IPS-15b (cell line): ENCODE results near the gene FBXO41.
"Not testable (repeated sequence)": the region's sequence is repeated elsewhere in the genome, so short reads cannot be mapped to it uniquely, and the experiment has no call there.

Experiments
- H3K27me3 ChIP-seq: one replicate; pipeline ENCODE4 v1.6.1; 2013; ENCODE audit warnings: low read length; ENCODE audit not compliant: control insufficient read depth, insufficient read depth
- H3K36me3 ChIP-seq: one replicate; pipeline ENCODE4 v1.6.1; 2013; ENCODE audit warnings: low read length; ENCODE audit not compliant: control insufficient read depth, insufficient read depth
- H3K4me1 ChIP-seq: one replicate; pipeline ENCODE4 v1.6.1; 2013; ENCODE audit warnings: mild to moderate bottlenecking, low read length; ENCODE audit not compliant: control insufficient read depth, insufficient read depth
- H3K4me3 ChIP-seq: one replicate; pipeline ENCODE4 v1.5.1; 2013; ENCODE audit warnings: low read depth, low read length
- H3K9ac ChIP-seq: one replicate; pipeline ENCODE4 v1.6.1; 2013; ENCODE audit warnings: low read depth, mild to moderate bottlenecking, low read length
- H3K9me3 ChIP-seq: one replicate; pipeline ENCODE4 v1.6.1; 2013; ENCODE audit warnings: mild to moderate bottlenecking, low read length; ENCODE audit not compliant: control insufficient read depth, insufficient read depth

FBXO41 gene

GRCh38 chr2:73266061-73266901 is 18.0 kb downstream of the FBXO41 start:
- H3K4me1 ChIP-seq = peaks cover 4% of the 10 kb centered on the region
- H3K27me3 ChIP-seq = peaks cover 32% of the 10 kb centered on the region
- no peaks in the 10 kb centered on the region for H3K9me3 ChIP-seq
- H3K9ac ChIP-seq = no peak overlapping the region
- peaks cover 11% of the 10 kb centered on the region for H3K36me3 ChIP-seq
- no peak overlapping the region for H3K4me3 ChIP-seq

- no peak overlapping the region for H3K9ac ChIP-seq
- peaks cover 4% of the 10 kb centered on the region for H3K4me1 ChIP-seq
- H3K27me3 ChIP-seq = peaks cover 24% of the 10 kb centered on the region
- H3K4me3 ChIP-seq = no peak overlapping the region
- peaks cover 8% of the 10 kb centered on the region for H3K36me3 ChIP-seq
- H3K9me3 ChIP-seq = no peaks in the 10 kb centered on the region
Measured at GRCh38 chr2:73265298-73266060, 18.8 kb downstream of the FBXO41 start.

- no peak overlapping the region for H3K9ac ChIP-seq
- H3K4me3 ChIP-seq = no peak overlapping the region
- peaks cover 8% of the 10 kb centered on the region for H3K36me3 ChIP-seq
- peaks cover 4% of the 10 kb centered on the region for H3K4me1 ChIP-seq
- H3K27me3 ChIP-seq = peaks cover 17% of the 10 kb centered on the region
- no peaks in the 10 kb centered on the region for H3K9me3 ChIP-seq
Measured at GRCh38 chr2:73264783-73265182, 19.5 kb downstream of the FBXO41 start.

- Histone ChIP-seq H3K27me3 (peaks cover 16% of the 10 kb centered on the region), H3K9ac (no peak overlapping the region), H3K36me3 (peaks cover 9% of the 10 kb centered on the region), H3K9me3 (no peaks in the 10 kb centered on the region), H3K4me1 (peaks cover 4% of the 10 kb centered on the region), H3K4me3 (no peak overlapping the region)
Measured at GRCh38 chr2:73264332-73264606, 20.0 kb downstream of the FBXO41 start.

DNA sequence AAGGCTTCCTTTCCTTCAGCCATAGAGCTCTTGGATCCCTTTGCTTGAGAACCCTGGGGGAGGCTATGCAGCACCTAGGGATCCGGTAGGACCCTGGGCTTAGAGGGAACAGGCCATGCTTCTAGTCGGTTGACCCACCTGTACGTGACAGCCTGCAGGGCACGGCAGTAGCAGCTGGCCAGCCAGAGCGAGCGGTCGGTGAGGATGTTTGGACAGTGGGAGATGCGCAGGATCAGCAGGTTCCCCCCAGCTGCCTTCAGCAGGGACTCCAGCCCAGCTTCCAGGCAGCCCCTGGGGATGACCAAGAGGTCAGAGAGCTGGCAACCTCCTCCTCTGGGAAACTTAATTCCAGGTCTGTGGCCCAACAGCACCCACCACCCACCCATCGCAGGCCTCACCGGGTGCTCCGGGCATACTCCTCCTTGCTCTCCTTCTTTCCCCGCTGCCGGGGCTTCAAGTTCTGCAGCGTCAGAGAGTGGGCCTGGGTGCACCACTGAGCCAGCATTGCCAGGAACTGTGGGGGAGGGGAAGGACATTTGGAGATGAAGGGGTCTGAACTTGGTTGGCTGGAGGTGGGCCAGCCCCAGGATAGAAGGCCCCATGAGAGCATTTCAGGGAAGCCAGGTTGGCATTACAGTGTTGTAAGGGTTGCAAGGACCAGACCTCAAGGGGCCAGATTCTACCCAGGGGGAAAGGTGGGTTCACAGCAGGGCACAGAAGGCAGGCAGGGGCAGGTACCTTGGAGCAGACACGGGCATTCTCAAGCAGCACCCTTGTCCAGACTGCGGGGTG is 20.5 kb downstream of the FBXO41 start:
- Histone ChIP-seq H3K9me3 (no peaks in the 10 kb centered on the region), H3K9ac (no peak overlapping the region), H3K27me3 (peaks cover 16% of the 10 kb centered on the region), H3K4me1 (peaks cover 4% of the 10 kb centered on the region), H3K36me3 (peaks cover 14% of the 10 kb centered on the region), H3K4me3 (no peak overlapping the region)

DNA sequence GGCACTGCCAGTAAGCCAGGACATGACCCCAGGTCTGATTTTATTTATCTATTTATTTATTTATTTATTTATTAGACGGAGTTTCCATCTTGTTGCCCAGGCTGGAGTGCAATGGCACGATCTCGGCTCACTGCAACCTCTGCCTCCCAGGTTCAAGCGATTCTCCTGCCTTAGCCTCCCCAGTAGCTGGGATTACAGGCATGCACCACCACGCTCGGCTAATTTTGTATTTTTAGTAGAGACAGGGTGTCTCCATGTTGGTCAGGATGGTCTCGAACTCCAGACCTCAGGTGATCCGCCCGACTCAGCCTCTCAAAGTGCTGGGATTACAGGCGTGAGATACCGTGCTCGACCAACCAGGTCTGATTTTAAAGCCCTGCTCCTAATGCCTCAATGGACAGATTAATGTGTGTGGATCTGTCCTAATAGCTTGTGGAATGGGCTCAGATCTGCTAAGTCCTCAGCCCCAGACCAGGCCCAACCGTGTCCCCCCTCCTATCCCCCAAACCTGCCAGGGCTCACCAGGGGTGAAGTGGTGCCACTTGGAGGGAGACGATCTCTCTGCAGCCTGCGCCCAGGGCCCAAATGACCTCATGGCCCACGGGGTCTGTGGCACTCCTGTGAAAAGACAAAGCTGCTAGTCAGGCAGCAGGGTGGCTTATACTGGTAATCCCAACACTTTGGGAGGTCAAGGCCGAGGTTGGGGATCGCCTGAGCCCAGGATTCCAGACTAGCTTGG is 21.4 kb downstream of the FBXO41 start:
- not testable (repeated sequence) for H3K4me3 ChIP-seq, H3K4me1 ChIP-seq, H3K9ac ChIP-seq, H3K9me3 ChIP-seq, H3K27me3 ChIP-seq
- H3K36me3 ChIP-seq = peaks cover 18% of the 10 kb centered on the region

DNA sequence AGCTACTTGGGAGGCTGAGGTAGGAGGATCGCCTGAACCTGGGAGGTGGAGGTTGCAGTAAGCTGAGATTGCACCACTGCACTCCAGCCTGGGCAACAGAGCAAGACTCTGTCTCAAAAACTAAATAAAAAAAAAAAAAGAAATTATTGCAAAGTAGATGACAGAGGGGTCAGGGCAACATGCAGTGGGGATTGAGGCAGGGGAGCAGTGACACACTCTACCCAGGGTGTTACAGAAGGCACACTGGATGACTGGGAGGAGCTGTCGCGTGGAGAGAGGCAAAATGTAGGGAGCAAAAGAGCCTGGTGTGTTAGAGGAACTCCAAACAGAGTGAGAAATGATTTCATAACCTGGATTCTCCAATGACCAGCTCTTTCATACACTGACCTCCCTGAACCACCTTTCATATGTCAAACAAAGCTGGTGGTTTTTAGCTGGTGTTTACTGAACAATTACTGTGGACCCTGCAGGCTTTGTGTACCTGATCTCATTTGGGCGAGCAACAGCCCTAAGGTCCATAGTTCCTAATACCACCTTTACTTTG is 22.1 kb downstream of the FBXO41 start:
- H3K4me1 ChIP-seq = no peaks in the 10 kb centered on the region
- no peaks in the 10 kb centered on the region for H3K9me3 ChIP-seq
- no peak overlapping the region for H3K9ac ChIP-seq
- no peak overlapping the region for H3K4me3 ChIP-seq
- peaks cover 1% of the 10 kb centered on the region for H3K27me3 ChIP-seq
- H3K36me3 ChIP-seq = peaks cover 18% of the 10 kb centered on the region

DNA sequence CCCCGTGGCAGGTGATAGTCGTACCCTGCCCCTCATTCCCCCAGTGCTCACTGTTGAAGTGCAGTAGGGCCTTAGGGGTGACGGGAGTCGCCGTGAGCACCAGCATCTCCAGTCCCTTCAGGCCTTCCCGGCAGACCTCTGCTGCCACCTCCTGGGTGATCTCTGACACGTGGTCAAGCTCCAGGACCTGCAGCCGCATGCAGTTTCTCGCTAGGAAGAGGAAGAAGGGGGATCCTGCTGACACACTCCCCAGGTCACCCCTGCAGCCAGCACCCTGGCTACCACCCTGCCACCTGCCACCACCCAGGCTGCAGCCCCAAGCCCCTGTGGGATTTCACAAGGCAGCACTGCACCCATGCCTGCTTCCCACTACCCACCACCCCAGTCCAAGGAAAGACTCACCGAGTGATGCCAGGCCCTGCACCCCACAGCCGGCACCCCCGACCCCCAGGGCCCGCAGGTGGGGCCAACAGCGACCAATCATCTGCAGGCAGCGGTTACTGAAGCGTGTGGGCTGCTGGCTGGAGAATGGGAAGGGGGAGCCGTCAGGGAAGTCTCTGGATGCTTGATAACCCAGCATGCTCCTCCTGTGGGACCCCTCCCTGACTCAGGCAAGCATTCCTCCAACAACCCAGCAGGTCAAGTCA is 23.8 kb downstream of the FBXO41 start:
- Histone ChIP-seq H3K4me3 (no peak overlapping the region), H3K36me3 (peaks cover 18% of the 10 kb centered on the region), H3K27me3 (no peaks in the 10 kb centered on the region), H3K4me1 (no peaks in the 10 kb centered on the region), H3K9me3 (no peaks in the 10 kb centered on the region), H3K9ac (no peak overlapping the region)

GRCh38 chr2:73259704-73260337 is 24.5 kb downstream of the FBXO41 start:
- H3K9ac ChIP-seq = no peak overlapping the region
- no peak overlapping the region for H3K4me3 ChIP-seq
- peaks cover 18% of the 10 kb centered on the region for H3K36me3 ChIP-seq
- H3K4me1 ChIP-seq = no peaks in the 10 kb centered on the region
- H3K27me3 ChIP-seq = no peaks in the 10 kb centered on the region
- H3K9me3 ChIP-seq = no peaks in the 10 kb centered on the region

GRCh38 chr2:73259276-73259675 is 25.0 kb downstream of the FBXO41 start:
- Histone ChIP-seq H3K9me3 (no peaks in the 10 kb centered on the region), H3K36me3 (peaks cover 16% of the 10 kb centered on the region), H3K27me3 (no peaks in the 10 kb centered on the region), H3K9ac (no peak overlapping the region), H3K4me1 (no peaks in the 10 kb centered on the region), H3K4me3 (no peak overlapping the region)
